Bone marrow (tissue), 2 donors: Measurements from ENCODE around the gene CEP57L1.

Experiments
- DNase-seq, 2 donors: peaks; one replicate each; lab custom pipeline; 2025; lab: John Stamatoyannopoulos, UW

CEP57L1 gene

GRCh38 chr6:109095036-109095834, at the start of gene CEP57L1:
CEP57L1 (plus strand) TSS chr6:109095507; CDS start chr6:109145222, 49,715 bp downstream.
- DNase-seq: peak; percentile 93 to 94

GRCh38 chr6:109048176-109048575, 47.1 kb upstream of the CEP57L1 start:
- no peak for DNase-seq

GRCh38 chr6:109048670-109049415, 46.5 kb upstream of the CEP57L1 start:
- no peak for DNase-seq

GRCh38 chr6:109050012-109050411, 45.3 kb upstream of the CEP57L1 start:
- DNase-seq: no peak

- no peak for DNase-seq
Observed at GRCh38 chr6:109050447-109051102, 44.7 kb upstream of the CEP57L1 start.

GRCh38 chr6:109051301-109052017, 43.8 kb upstream of the CEP57L1 start:
- DNase-seq: no peak

- no peak for DNase-seq
Observed at GRCh38 chr6:109052018-109052651, 43.2 kb upstream of the CEP57L1 start.

- no peak for DNase-seq
Observed at GRCh38 chr6:109052852-109053251, 42.5 kb upstream of the CEP57L1 start.

GRCh38 chr6:109053336-109053735, 42.0 kb upstream of the CEP57L1 start:
- no peak for DNase-seq

- no peak for DNase-seq
Observed at GRCh38 chr6:109055771-109056235, 39.5 kb upstream of the CEP57L1 start.

- no peak for DNase-seq
Observed at GRCh38 chr6:109056661-109057060, 38.6 kb upstream of the CEP57L1 start.

- no peak for DNase-seq
Observed at GRCh38 chr6:109058620-109059019, 36.7 kb upstream of the CEP57L1 start.

GRCh38 chr6:109059153-109059552, 36.2 kb upstream of the CEP57L1 start:
- no peak for DNase-seq

- peak in 1 of 2 donors; percentile 76 for DNase-seq
Observed at GRCh38 chr6:109059571-109060021, 35.7 kb upstream of the CEP57L1 start.

GRCh38 chr6:109060571-109060970, 34.7 kb upstream of the CEP57L1 start:
- DNase-seq: no peak

GRCh38 chr6:109062216-109062615, 33.1 kb upstream of the CEP57L1 start:
- DNase-seq: no peak

- no peak for DNase-seq
Observed at GRCh38 chr6:109062767-109063352, 32.4 kb upstream of the CEP57L1 start.

GRCh38 chr6:109069746-109070145, 25.6 kb upstream of the CEP57L1 start:
- no peak for DNase-seq

GRCh38 chr6:109071125-109071917, 24.0 kb upstream of the CEP57L1 start:
- no peak for DNase-seq
